Psoas muscle (tissue), 8 donors: ENCODE data around the gene ELAVL2. TPM values are rescaled to one million over a fixed set of nuclear protein-coding genes. Genes with fewer than 3 reads are reported as not detected.

ENCODE experiments used
- ATAC-seq, 4 donors: fragments of 200-7000 bp; cut with Tn5 transposase; one replicate each; pipeline ENCODE4 v1.9.1; 2020; ENCODE audit warnings: moderate library complexity in 3 of 4, mild to moderate bottlenecking in 2 of 4
- DNase-seq, 2 donors: peaks; one replicate each; pipeline ENCODE4 v3.0.0-alpha.2; 2020
- H3K27ac ChIP-seq: fragments of 200-600 bp; one replicate; pipeline ENCODE4 v1.8.0; 2022
- H3K27me3 ChIP-seq, 3 donors: fragments of 200-600 bp in 1 of 3; one replicate each; pipeline versions ENCODE4 v1.6.1 to v1.8.0; 2013 to 2022; ENCODE audit warnings: low read length in 2 of 3, mild to moderate bottlenecking in 2 of 3, moderate library complexity in 1 of 3; ENCODE audit not compliant: insufficient read depth in 3 of 3
- H3K36me3 ChIP-seq, 2 donors: fragments of 200-600 bp in 1 of 2; one replicate each; pipeline versions ENCODE4 v1.6.1 to v1.8.0; 2013 to 2022; ENCODE audit warnings: low read depth in 1 of 2, mild to moderate bottlenecking in 1 of 2, moderate library complexity in 1 of 2; ENCODE audit not compliant: insufficient read depth in 1 of 2
- H3K4me1 ChIP-seq: fragments of 200-600 bp; one replicate; pipeline ENCODE4 v1.8.0; 2022
- H3K4me3 ChIP-seq: fragments of 200-600 bp; one replicate; pipeline ENCODE4 v1.8.0; 2022; ENCODE audit warnings: mild to moderate bottlenecking
- H3K9me3 ChIP-seq: fragments of 200-600 bp; one replicate; pipeline ENCODE4 v1.8.0; 2022
- WGBS, 3 donors: extraction: QIAGEN DNeasy Blood & Tissue Kit; methylation state at CpG; one replicate each; pipeline versions ENCODE4 v1.1.6 to v1.1.7; 2013; 5-methylcytosine and 5-hydroxymethylcytosine counted together
- intact Hi-C, 2 donors: fragments of 100-400 bp; cut with DNase I; formaldehyde crosslinking; loops; one replicate each; pipeline versions ENCODE4 v1.11.0 to v1.14.2; 2022
- polyA plus RNA-seq, 3 donors: library from polyadenylated mRNA; stranded (reverse); fragments of 200-250 nt; gene quantifications; one replicate each; pipeline ENCODE4 v1.2.3, GENCODE V29; 2013
- total RNA-seq, 4 donors: library from RNA; stranded (reverse); fragmentation: NEBNext Ultra II Directional in 2 of 4; extraction: Animal tissue kit (Norgen Biotek cat#: 25700) in 2 of 4; gene quantifications; one replicate each; pipeline versions ENCODE4 v1.2.1 to v1.2.4, GENCODE V29; 2021 to 2023
- TF ChIP-seq, protein P1 (sequence below): fragments of 200-600 bp; IDR thresholded peaks from one replicate; pipeline ENCODE4 v1.8.0; 2022; ENCODE audit warnings: antibody characterized with exemption
- donor health status: healthy with polysubstance abuse.
- donor health status: DM: no; HTN: no; CAD: no; lungs with moderate emphysema.
- donor health status: Bipolar disorder and iron deficiency.
- donor health status: healthy.
- donor health status: DM: yes; HTN: yes; CAD: no.
- donor health status: DM: no; HTN: no; CAD: no.
- donor health status: DM: no; HTN: no; CAD: no.
- donor health status: DM: yes; HTN: yes; CAD: no.

Gene ELAVL2
- total and polyA plus RNA-seq, 7 donors, result 0.03 to 0.32 (median 0.04) TPM; not detected in 4

DNA sequence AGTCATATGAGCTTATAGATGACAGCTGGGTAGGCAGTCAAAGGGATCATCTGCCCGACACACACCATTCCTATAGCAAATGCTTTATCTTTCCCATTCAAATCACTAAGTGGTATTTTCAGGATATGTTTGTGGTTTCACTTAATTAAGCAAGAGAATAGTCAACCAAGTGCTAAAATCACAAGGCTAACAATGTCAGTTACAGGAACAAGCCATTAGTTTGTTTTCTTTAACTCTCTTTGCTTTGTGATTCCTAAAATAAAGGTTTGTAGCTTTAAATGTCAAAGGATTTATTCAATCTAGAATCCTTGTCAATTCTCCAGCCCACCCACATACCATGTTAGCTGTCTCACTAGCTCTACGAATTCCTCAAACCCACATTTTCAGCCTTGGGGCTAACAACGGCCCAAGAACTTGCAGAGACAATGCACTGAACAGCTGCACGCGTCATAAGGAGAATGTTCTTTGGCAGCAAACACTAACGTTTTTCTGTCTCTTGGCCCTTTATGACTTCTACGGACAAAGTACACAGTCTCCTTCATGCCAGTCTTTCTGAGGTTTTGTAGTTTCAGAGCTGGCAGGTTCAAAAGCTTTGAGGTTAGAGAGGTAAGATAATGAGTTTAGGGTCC, 56.6 kb downstream of the ELAVL2 start:
- TF ChIP-seq, protein P1, sequence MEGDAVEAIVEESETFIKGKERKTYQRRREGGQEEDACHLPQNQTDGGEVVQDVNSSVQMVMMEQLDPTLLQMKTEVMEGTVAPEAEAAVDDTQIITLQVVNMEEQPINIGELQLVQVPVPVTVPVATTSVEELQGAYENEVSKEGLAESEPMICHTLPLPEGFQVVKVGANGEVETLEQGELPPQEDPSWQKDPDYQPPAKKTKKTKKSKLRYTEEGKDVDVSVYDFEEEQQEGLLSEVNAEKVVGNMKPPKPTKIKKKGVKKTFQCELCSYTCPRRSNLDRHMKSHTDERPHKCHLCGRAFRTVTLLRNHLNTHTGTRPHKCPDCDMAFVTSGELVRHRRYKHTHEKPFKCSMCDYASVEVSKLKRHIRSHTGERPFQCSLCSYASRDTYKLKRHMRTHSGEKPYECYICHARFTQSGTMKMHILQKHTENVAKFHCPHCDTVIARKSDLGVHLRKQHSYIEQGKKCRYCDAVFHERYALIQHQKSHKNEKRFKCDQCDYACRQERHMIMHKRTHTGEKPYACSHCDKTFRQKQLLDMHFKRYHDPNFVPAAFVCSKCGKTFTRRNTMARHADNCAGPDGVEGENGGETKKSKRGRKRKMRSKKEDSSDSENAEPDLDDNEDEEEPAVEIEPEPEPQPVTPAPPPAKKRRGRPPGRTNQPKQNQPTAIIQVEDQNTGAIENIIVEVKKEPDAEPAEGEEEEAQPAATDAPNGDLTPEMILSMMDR, result no peak
- no peak overlapping the region for H3K27ac ChIP-seq
- ATAC-seq, result no peak
- no peaks in the 10 kb centered on the region for H3K27me3 ChIP-seq
- no peaks in the 10 kb centered on the region for H3K36me3 ChIP-seq
- 31 to 43% (median 39%) methylated on average over 7 of the region's 7 CpGs for WGBS, 3 donors
- intact Hi-C loops, result loop anchor here in 1 of 2 donors (10.0 kb wide), 1 partner anchor 65 kb away; no protein-coding TSS in a partner anchor
- H3K9me3 ChIP-seq, result no peaks in the 10 kb centered on the region
- DNase-seq, result no peak
- no peak overlapping the region for H3K4me3 ChIP-seq
- peaks cover 4% of the 10 kb centered on the region for H3K4me1 ChIP-seq

DNA sequence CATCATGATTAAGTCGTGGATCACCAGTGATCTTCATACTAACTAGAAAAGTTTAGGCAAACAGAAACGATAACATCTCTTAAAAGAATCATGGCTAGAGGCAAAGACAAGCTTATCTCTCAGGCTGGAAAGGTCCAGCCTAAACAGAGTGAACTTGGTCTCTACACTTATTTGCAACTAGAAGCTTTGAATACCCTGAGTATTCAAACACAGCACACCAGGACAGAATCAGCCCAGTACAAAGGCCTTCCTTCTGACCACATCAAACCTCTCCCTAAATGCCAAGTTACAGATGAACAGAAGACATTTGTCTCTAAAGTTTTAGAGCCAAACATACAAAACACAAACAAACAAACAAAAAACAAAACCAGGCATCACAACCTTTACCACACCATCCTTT, 57.2 kb downstream of the ELAVL2 start:
- no peak overlapping the region for H3K4me3 ChIP-seq
- H3K27me3 ChIP-seq, result no peaks in the 10 kb centered on the region
- DNase-seq, result no peak
- H3K9me3 ChIP-seq, result no peaks in the 10 kb centered on the region
- ATAC-seq, result no peak
- TF ChIP-seq, protein P1, result no peak
- peaks cover 4% of the 10 kb centered on the region for H3K4me1 ChIP-seq
- intact Hi-C loops, result loop anchor here in 1 of 2 donors (10.0 kb wide), 1 partner anchor 64 kb away; no protein-coding TSS in a partner anchor
- H3K36me3 ChIP-seq, result no peaks in the 10 kb centered on the region
- no peak overlapping the region for H3K27ac ChIP-seq
- 80 to 85% (median 85%) methylated on average over 2 of the region's 2 CpGs for WGBS, 3 donors

DNA sequence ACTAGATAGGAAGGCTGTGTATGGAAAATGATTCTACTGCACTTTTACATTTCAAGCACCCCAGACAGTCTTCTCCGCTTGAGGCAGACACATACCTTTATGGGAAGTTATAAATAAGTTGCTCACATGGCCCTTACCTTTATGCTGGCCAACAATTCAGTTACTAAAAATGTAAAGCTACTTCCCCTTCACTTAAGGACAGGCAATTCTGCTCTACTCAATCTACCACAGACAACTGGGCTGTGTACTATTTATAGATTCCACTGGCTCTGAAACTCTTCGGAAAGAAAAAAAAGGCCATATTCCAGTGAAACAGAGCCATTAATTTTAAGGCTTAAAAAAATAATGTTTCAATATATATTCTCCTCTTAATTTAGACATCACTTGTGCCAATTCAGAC, 59.4 kb downstream of the ELAVL2 start:
- Histone ChIP-seq H3K36me3 (no peaks in the 10 kb centered on the region), H3K4me1 (peaks cover 4% of the 10 kb centered on the region), H3K27ac (no peak overlapping the region), H3K9me3 (no peaks in the 10 kb centered on the region), H3K27me3 (peaks cover 0 to 2% (median 0%) of the 10 kb centered on the region in 3 donors), H3K4me3 (no peak overlapping the region)
- intact Hi-C loops, result loop anchor here in 1 of 2 donors (10.0 kb wide), 1 partner anchor 62 kb away; no protein-coding TSS in a partner anchor
- 18 to 34% (median 22%) methylated on average over 2 of the region's 2 CpGs for WGBS, 3 donors
- DNase-seq, result no peak
- peak in 1 of 4 donors; percentile 23 for ATAC-seq
- TF ChIP-seq, protein P1, result no peak

DNA sequence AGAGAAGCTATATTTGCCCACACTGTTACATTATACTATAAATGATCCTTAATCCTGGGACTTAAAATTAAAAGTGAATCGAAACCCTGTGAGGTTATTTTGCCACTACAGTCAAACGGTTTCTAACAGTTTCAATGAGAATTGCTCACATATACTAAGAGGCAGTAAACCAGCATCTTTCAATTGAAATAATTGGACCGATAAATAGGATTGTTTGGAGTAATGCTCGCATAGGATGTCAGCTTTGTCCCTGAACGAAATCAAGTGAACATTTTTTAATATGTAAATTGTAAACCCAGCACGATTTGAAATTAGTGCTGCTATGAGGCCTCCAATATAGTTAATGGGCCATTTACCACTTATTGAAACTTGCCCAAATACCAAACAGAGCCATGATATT, 60.5 kb downstream of the ELAVL2 start:
- no peak overlapping the region for H3K4me3 ChIP-seq
- intact Hi-C loops, result loop anchor here in 1 of 2 donors (10.0 kb wide), 1 partner anchor 61 kb away; no protein-coding TSS in a partner anchor
- no peaks in the 10 kb centered on the region for H3K9me3 ChIP-seq
- DNase-seq (no peak), ATAC-seq (no peak)
- no peaks in the 10 kb centered on the region for H3K36me3 ChIP-seq
- 85 to 87% (median 86%) methylated on average over 6 of the region's 6 CpGs for WGBS, 3 donors
- H3K27me3 ChIP-seq, result peaks cover 0 to 2% (median 0%) of the 10 kb centered on the region in 3 donors
- peaks cover 4% of the 10 kb centered on the region for H3K4me1 ChIP-seq
- TF ChIP-seq, protein P1, result no peak
- H3K27ac ChIP-seq, result no peak overlapping the region
